Osteocyte (in vitro differentiated cells): ENCODE measurements around the gene ITPR2. TPM values are rescaled to one million over a fixed set of nuclear protein-coding genes. Genes with fewer than 3 reads are reported as not detected.

Source experiments
- DNase-seq: peaks from one replicate; pipeline ENCODE4 v3.0.0; 2021; ENCODE audit warnings: mixed read lengths; ENCODE audit not compliant: unreplicated experiment; ENCODE audit errors: extremely low spot score
- H3K27ac Mint-ChIP-seq: one replicate; pipeline ENCODE4 v1.8.0; 2021; ENCODE audit warnings: mild to moderate bottlenecking, mixed read lengths; ENCODE audit not compliant: unreplicated experiment
- H3K27me3 Mint-ChIP-seq: one replicate; pipeline ENCODE4 v1.8.0; 2021; ENCODE audit warnings: mixed read lengths; ENCODE audit not compliant: unreplicated experiment
- H3K36me3 Mint-ChIP-seq: one replicate; pipeline ENCODE4 v1.8.0; 2021; ENCODE audit warnings: mixed read lengths; ENCODE audit not compliant: unreplicated experiment
- H3K4me1 Mint-ChIP-seq: one replicate; pipeline ENCODE4 v1.8.0; 2021; ENCODE audit warnings: mixed read lengths; ENCODE audit not compliant: unreplicated experiment
- H3K4me3 Mint-ChIP-seq: one replicate; pipeline ENCODE4 v1.8.0; 2021; ENCODE audit warnings: mild to moderate bottlenecking, moderate library complexity, mixed read lengths; ENCODE audit not compliant: unreplicated experiment
- H3K9me3 Mint-ChIP-seq: one replicate; pipeline ENCODE4 v1.8.0; 2021; ENCODE audit warnings: mixed read lengths; ENCODE audit not compliant: unreplicated experiment
- CTCF ChIP-seq: fragments of 200-600 bp; sonication (generic); IDR thresholded peaks from 2 replicates; pipeline ENCODE4 v1.5.0; 2021; ENCODE audit warnings: antibody characterized with exemption, mild to moderate bottlenecking, moderate library complexity
- long read RNA-seq: library from polyadenylated mRNA; unstranded; transcript quantifications from one replicate; pipeline ENCODE4 v2.0.0, GENCODE V29; 2021
- total RNA-seq: library from RNA; stranded (reverse); gene quantifications from 2 replicates; pipeline ENCODE4 v1.2.1, GENCODE V29; 2021

The ITPR2 gene
- 20.5 and 22.1 TPM in 2 replicates for total RNA-seq
- long read RNA-seq, partial matches to known transcripts: 28 of 33 reads
- long read RNA-seq, other reads (novel, unspliced or antisense): 5 of 33 reads

- H3K27ac Mint-ChIP-seq: peak within 1 kb of the TSS; percentile 99
- peak within 1 kb of the TSS; percentile 97 for H3K4me3 Mint-ChIP-seq
- H3K27me3 Mint-ChIP-seq: no peaks in the 10 kb centered on the region
- peaks cover 21% of the 10 kb centered on the region for H3K4me1 Mint-ChIP-seq
- no peaks in the 10 kb centered on the region for H3K9me3 Mint-ChIP-seq
- peak; percentile 97 for DNase-seq
- peak; percentile 49 for TF ChIP-seq CTCF
- H3K36me3 Mint-ChIP-seq: no peaks in the 10 kb centered on the region
Observed at GRCh38 chr12:26832822-26833742, at the start of gene ITPR2. Gene ITPR2, minus strand, starts transcription at chr12:26833194. Its CDS starts 413 bp downstream, at chr12:26832781.

GRCh38 chr12:26880625-26881024, 47.6 kb upstream of the ITPR2 start:
- no peak overlapping the region for H3K4me3 Mint-ChIP-seq
- DNase-seq: no peak

GRCh38 chr12:26878661-26879119, 45.7 kb upstream of the ITPR2 start:
- DNase-seq: no peak
- no peak overlapping the region for H3K27ac Mint-ChIP-seq
- peaks cover 9% of the 10 kb centered on the region for H3K27me3 Mint-ChIP-seq
- no peak for TF ChIP-seq CTCF
- no peak overlapping the region for H3K4me3 Mint-ChIP-seq
- H3K9me3 Mint-ChIP-seq: peaks cover 6% of the 10 kb centered on the region
- no peaks in the 10 kb centered on the region for H3K36me3 Mint-ChIP-seq
- H3K4me1 Mint-ChIP-seq: peaks cover 4% of the 10 kb centered on the region

More at GRCh38 chr12:26880625-26881024, 47.6 kb upstream of the ITPR2 start:
- peaks cover 6% of the 10 kb centered on the region for H3K9me3 Mint-ChIP-seq
- H3K36me3 Mint-ChIP-seq: no peaks in the 10 kb centered on the region
- no peak overlapping the region for H3K27ac Mint-ChIP-seq
- H3K4me1 Mint-ChIP-seq: peaks cover 12% of the 10 kb centered on the region
- peaks cover 3% of the 10 kb centered on the region for H3K27me3 Mint-ChIP-seq
- TF ChIP-seq CTCF: no peak

GRCh38 chr12:26874501-26875296, 41.7 kb upstream of the ITPR2 start:
- no peak for TF ChIP-seq CTCF
- H3K9me3 Mint-ChIP-seq: no peaks in the 10 kb centered on the region
- peaks cover 4% of the 10 kb centered on the region for H3K4me1 Mint-ChIP-seq
- peaks cover 27% of the 10 kb centered on the region for H3K27me3 Mint-ChIP-seq
- H3K4me3 Mint-ChIP-seq: no peak overlapping the region
- H3K36me3 Mint-ChIP-seq: no peaks in the 10 kb centered on the region
- H3K27ac Mint-ChIP-seq: no peak overlapping the region
- no peak for DNase-seq
